Measurements from ENCODE around the gene PRKG1. TPM values are rescaled to one million over a fixed set of nuclear protein-coding genes. Genes with fewer than 3 reads are reported as not detected.
A peak's percentile ranks its signal among the peaks of the same experiment; 100 is the strongest.

PRKG1 gene
- total RNA-seq, 1 experiment from 2014 or later = 16.5 TPM

DNA sequence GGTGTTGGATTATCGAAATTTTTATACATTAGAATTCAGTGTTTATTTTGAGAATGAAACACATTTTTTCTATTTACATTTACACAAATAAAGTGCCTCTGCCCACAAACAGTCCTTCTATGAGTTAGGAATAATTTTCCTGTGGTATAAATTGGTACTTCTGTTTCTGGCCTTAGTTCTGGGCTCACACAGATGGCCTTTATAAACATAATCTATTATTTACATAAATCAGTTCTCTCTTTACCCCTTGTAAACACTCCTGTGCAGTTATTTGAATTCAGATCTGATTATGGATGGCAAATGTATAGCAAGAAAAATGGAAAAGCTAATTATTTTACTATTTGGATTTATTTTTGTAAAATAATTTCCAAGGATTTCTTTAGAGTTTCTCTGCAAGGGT is 143.2 kb downstream of the PRKG1 start:
- CTCF ChIA-PET = no interaction called here
- TF ChIP-seq ZNF416 (CRISPR knock-in tag; IDR thresholded peaks at IDR 0.05) = no peak
- TF ChIP-seq, protein P1, sequence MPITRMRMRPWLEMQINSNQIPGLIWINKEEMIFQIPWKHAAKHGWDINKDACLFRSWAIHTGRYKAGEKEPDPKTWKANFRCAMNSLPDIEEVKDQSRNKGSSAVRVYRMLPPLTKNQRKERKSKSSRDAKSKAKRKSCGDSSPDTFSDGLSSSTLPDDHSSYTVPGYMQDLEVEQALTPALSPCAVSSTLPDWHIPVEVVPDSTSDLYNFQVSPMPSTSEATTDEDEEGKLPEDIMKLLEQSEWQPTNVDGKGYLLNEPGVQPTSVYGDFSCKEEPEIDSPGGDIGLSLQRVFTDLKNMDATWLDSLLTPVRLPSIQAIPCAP (CRISPR knock-in tag; IDR thresholded peaks at IDR 0.05) = no peak
- no peak overlapping the region for H3K4me3 Mint-ChIP-seq
- peak overlapping the region; percentile 84; the same call in 1 of the 2 replicates for H3K27ac Mint-ChIP-seq
- peaks cover 46% of the 10 kb centered on the region for H3K4me1 Mint-ChIP-seq
- DNase-seq (ENCODE audit: low spot score) (no peak), ATAC-seq (no peak)
- POLR2A ChIA-PET = interaction anchor here (0.6 kb wide), 1 partner anchor 9 kb away, joined by 3 read pairs; no protein-coding TSS in a partner anchor
- no peaks in the 10 kb centered on the region for H3K36me3 Mint-ChIP-seq
- no peaks in the 10 kb centered on the region for H3K27me3 Mint-ChIP-seq (ENCODE audit: low read depth)
- H3K9me3 Mint-ChIP-seq = peaks cover 2% of the 10 kb centered on the region; the same call in 1 of the 2 replicates

DNA sequence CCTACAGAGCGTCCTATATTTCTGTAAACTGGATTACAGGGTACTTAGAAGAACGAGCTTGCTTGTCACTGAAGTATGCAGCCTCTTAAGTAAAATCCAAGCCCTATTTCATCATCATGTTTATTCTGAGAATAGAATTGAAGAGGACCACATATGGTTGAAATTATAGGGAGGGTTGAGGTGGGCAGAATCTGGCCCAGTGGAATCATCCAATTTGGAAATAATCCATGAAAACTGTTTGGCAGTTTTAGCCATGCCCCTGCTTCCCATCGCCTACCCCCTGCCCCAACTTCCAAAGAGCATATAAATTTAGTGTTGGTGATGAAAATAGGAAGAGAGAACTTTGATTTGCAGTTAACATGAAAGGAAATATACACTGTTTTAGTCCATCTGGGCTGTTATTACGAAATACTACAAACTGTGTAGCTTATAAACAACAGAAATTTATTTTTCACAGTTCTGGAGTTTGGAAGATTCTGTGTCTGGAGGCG is 150.4 kb downstream of the PRKG1 start:
- CTCF ChIA-PET = no interaction called here
- ATAC-seq = no peak

DNA sequence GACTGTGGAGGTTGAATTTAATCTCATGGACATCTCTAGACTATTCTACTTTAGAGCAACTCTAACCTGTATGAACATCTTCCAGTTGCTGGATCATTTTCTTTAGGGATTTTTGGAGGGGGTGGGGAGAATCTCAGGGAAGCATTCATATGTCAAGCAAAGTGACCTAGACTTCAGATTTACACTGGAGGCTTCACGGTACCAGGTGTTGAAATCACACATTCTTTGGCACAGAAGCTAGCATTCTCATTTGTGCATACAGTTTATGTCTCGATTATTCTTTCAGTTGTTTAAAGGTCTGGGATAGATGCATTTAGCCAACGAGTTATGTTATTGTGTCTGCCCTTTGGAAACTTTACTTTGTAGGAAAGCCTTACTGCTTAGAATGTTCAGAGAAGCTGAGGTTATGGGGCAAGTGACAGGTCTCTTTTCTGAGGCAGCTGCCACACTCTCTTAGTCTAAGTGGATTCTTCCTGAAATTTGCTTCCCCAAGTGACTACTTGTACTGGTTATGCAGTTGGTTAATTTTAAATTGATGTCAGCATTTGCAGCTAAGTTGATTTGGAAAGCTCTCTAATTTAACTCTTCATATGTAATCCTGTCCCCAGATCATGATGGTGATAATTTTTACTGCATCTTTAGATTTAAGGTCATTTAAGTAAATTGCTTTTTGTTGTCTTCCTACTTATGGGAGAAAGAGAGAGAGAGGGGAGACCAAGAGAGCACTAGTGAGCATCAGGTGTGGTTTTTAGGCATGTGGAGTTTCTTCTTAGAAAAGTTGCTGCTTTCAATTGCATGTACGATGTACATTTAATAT is 153.8 kb downstream of the PRKG1 start:
- ATAC-seq (no peak), DNase-seq (ENCODE audit: low spot score) (no peak)
- no peaks in the 10 kb centered on the region for H3K27me3 Mint-ChIP-seq (ENCODE audit: low read depth)
- H3K36me3 Mint-ChIP-seq = no peaks in the 10 kb centered on the region
- POLR2A ChIA-PET = no interaction called here
- no peak overlapping the region for H3K4me3 Mint-ChIP-seq
- CTCF ChIA-PET = no interaction called here
- H3K9me3 Mint-ChIP-seq = no peaks in the 10 kb centered on the region
- no peak for TF ChIP-seq NR2C2 (CRISPR knock-in tag; IDR thresholded peaks at IDR 0.05)
- TF ChIP-seq, protein P2, sequence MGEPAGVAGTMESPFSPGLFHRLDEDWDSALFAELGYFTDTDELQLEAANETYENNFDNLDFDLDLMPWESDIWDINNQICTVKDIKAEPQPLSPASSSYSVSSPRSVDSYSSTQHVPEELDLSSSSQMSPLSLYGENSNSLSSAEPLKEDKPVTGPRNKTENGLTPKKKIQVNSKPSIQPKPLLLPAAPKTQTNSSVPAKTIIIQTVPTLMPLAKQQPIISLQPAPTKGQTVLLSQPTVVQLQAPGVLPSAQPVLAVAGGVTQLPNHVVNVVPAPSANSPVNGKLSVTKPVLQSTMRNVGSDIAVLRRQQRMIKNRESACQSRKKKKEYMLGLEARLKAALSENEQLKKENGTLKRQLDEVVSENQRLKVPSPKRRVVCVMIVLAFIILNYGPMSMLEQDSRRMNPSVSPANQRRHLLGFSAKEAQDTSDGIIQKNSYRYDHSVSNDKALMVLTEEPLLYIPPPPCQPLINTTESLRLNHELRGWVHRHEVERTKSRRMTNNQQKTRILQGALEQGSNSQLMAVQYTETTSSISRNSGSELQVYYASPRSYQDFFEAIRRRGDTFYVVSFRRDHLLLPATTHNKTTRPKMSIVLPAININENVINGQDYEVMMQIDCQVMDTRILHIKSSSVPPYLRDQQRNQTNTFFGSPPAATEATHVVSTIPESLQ (CRISPR knock-in tag; IDR thresholded peaks at IDR 0.05) = no peak
- H3K27ac Mint-ChIP-seq = peak overlapping the region; percentile 14; the same call in 1 of the 2 replicates
- H3K4me1 Mint-ChIP-seq = peaks cover 47% of the 10 kb centered on the region

More for the DNA sequence above, 150.4 kb downstream of the PRKG1 start:
- no peak overlapping the region for H3K4me3 Mint-ChIP-seq
- H3K27me3 Mint-ChIP-seq (ENCODE audit: low read depth) = no peaks in the 10 kb centered on the region
- no peak for DNase-seq (ENCODE audit: low spot score)
- POLR2A ChIA-PET = no interaction called here
- H3K36me3 Mint-ChIP-seq = no peaks in the 10 kb centered on the region
- H3K4me1 Mint-ChIP-seq = peaks cover 29% of the 10 kb centered on the region
- H3K9me3 Mint-ChIP-seq = no peaks in the 10 kb centered on the region
- H3K27ac Mint-ChIP-seq = no peak overlapping the region
- no peak for TF ChIP-seq ETV6 (CRISPR knock-in tag; IDR thresholded peaks at IDR 0.05)
- TF ChIP-seq ZNF121 (CRISPR knock-in tag; IDR thresholded peaks at IDR 0.05) = no peak
- TF ChIP-seq ZNF396 (CRISPR knock-in tag; IDR thresholded peaks at IDR 0.05; ENCODE audit: borderline replicate concordance) = no peak
- TF ChIP-seq JUN (CRISPR knock-in tag; IDR thresholded peaks at IDR 0.05) = no peak
- no peak for TF ChIP-seq ZNF423 (CRISPR knock-in tag; IDR thresholded peaks at IDR 0.05)
- no peak for TF ChIP-seq EMX1 (CRISPR knock-in tag; IDR thresholded peaks at IDR 0.05)
- no peak for TF ChIP-seq IRF2 (CRISPR knock-in tag; IDR thresholded peaks at IDR 0.05; ENCODE audit: borderline replicate concordance, low read depth)
- TF ChIP-seq, protein P3, sequence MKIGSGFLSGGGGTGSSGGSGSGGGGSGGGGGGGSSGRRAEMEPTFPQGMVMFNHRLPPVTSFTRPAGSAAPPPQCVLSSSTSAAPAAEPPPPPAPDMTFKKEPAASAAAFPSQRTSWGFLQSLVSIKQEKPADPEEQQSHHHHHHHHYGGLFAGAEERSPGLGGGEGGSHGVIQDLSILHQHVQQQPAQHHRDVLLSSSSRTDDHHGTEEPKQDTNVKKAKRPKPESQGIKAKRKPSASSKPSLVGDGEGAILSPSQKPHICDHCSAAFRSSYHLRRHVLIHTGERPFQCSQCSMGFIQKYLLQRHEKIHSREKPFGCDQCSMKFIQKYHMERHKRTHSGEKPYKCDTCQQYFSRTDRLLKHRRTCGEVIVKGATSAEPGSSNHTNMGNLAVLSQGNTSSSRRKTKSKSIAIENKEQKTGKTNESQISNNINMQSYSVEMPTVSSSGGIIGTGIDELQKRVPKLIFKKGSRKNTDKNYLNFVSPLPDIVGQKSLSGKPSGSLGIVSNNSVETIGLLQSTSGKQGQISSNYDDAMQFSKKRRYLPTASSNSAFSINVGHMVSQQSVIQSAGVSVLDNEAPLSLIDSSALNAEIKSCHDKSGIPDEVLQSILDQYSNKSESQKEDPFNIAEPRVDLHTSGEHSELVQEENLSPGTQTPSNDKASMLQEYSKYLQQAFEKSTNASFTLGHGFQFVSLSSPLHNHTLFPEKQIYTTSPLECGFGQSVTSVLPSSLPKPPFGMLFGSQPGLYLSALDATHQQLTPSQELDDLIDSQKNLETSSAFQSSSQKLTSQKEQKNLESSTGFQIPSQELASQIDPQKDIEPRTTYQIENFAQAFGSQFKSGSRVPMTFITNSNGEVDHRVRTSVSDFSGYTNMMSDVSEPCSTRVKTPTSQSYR (CRISPR knock-in tag; IDR thresholded peaks at IDR 0.05) = no peak

DNA sequence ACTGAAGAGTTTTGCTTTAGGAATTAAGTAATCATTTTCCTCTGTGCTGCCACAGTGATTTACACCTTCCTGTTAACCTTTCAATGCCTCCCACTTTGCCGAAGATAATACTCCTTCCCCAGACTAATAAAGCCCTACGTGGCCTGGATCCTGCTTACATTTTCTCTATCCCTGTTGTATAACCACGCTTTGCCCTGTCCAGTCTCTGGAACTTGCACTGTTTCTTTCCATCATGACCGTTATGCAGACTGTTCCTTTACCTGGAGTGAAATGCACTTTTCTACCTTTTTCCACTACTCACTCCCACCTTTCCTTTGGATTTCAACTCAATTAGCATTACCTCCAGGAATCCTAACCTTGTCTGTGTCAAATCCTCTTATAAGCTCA is 154.4 kb downstream of the PRKG1 start:
- Mint-ChIP-seq H3K9me3 (no peaks in the 10 kb centered on the region), H3K4me1 (peaks cover 53% of the 10 kb centered on the region), H3K36me3 (no peaks in the 10 kb centered on the region), H3K4me3 (no peak overlapping the region), H3K27ac (no peak overlapping the region), H3K27me3 (ENCODE audit: low read depth) (no peaks in the 10 kb centered on the region)
- DNase-seq (ENCODE audit: low spot score) (no peak), ATAC-seq (no peak)
- ChIA-PET POLR2A (no interaction called here), CTCF (no interaction called here)
- no peak for TF ChIP-seq IRF2 (CRISPR knock-in tag; IDR thresholded peaks at IDR 0.05; ENCODE audit: borderline replicate concordance, low read depth)
- no peak for TF ChIP-seq CREM (CRISPR knock-in tag; IDR thresholded peaks at IDR 0.05)
- TF ChIP-seq, protein P4, sequence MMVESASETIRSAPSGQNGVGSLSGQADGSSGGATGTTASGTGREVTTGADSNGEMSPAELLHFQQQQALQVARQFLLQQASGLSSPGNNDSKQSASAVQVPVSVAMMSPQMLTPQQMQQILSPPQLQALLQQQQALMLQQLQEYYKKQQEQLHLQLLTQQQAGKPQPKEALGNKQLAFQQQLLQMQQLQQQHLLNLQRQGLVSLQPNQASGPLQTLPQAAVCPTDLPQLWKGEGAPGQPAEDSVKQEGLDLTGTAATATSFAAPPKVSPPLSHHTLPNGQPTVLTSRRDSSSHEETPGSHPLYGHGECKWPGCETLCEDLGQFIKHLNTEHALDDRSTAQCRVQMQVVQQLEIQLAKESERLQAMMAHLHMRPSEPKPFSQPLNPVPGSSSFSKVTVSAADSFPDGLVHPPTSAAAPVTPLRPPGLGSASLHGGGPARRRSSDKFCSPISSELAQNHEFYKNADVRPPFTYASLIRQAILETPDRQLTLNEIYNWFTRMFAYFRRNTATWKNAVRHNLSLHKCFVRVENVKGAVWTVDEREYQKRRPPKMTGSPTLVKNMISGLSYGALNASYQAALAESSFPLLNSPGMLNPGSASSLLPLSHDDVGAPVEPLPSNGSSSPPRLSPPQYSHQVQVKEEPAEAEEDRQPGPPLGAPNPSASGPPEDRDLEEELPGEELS (CRISPR knock-in tag; IDR thresholded peaks at IDR 0.05) = no peak
- TF ChIP-seq, protein P5, sequence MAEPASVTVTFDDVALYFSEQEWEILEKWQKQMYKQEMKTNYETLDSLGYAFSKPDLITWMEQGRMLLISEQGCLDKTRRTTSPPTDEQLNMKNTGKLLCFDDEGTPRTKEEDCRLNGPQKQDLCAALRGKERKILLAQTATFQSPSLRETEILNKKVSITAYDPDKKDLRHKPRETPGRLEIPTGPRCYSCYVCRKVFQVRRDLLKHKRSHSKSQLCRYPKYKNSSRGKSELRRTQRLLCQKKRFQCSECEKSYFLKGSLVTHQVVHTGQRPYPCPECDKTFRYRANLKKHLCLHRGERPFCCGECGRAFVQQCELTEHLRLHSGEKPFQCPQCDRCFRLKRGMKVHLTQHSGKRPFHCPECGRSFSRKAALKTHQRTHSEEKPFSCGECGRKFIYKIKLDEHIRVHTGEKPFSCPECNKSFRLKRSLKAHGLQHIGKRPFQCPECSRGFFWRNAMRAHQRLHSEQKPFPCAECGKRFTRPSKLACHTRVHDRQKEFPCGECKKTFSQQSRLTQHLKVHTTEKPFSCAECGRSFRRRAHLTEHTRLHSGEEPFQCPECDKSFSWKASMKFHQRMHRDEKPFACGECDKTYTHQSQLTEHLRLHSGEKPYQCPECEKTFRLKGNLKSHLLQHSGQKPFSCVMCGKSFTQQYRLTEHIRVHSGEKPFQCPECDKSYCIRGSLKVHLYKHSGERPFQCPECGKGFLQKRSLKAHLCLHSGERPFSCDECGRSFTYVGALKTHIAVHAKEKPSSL (CRISPR knock-in tag; conservative IDR thresholded peaks at IDR 0.05) = no peak
- TF ChIP-seq, protein P3 (CRISPR knock-in tag; IDR thresholded peaks at IDR 0.05) = no peak

Data from WTC11 (cell line).